Head of caudate nucleus (tissue), 42 donors: ENCODE results near the gene EXOC8.

Experiments
- DNase-seq, 42 donors: peaks; one replicate each; pipeline versions ENCODE4 v3.0.0 to v3.0.0-alpha.2; 2020 to 2021; ENCODE audit warnings: mixed read lengths in 7 of 42
- intact Hi-C: fragments of 100-400 bp; cut with DNase I; formaldehyde crosslinking; loops from one replicate; pipeline ENCODE4 v1.15.0; 2022

The EXOC8 gene, protein sequence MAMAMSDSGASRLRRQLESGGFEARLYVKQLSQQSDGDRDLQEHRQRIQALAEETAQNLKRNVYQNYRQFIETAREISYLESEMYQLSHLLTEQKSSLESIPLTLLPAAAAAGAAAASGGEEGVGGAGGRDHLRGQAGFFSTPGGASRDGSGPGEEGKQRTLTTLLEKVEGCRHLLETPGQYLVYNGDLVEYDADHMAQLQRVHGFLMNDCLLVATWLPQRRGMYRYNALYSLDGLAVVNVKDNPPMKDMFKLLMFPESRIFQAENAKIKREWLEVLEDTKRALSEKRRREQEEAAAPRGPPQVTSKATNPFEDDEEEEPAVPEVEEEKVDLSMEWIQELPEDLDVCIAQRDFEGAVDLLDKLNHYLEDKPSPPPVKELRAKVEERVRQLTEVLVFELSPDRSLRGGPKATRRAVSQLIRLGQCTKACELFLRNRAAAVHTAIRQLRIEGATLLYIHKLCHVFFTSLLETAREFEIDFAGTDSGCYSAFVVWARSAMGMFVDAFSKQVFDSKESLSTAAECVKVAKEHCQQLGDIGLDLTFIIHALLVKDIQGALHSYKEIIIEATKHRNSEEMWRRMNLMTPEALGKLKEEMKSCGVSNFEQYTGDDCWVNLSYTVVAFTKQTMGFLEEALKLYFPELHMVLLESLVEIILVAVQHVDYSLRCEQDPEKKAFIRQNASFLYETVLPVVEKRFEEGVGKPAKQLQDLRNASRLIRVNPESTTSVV

GRCh38 chr1:231337472-231338269 is at the start of gene EXOC8:
EXOC8 (minus strand) TSS chr1:231337852; CDS start chr1:231337745, 107 bp downstream.
- intact Hi-C loops = loop anchor here (5.0 to 10.0 kb wide), 3 partner anchors 85 to 190 kb away; partner anchors contain the start of genes EGLN1 and TSNAX
- peak; percentile 87 to 98 (median 94) for DNase-seq

DNA sequence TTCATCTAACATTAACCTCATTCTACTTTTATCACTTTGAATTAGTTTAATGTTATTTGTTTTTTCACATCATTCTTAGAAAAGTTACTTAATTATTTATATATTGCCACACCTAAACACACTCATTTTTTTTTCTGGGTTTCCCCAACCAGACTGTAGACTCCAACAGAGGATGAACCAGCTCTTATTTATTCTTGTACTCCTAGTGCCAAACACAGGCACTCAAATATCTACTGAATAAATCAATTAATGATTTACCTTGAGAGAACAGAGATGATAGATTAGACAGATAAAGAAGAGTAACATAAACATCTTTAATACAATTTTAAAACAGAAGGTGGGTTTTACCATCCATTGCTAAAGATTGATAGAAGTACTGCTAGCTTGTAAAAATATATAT is 48.8 kb upstream of the EXOC8 start:
- DNase-seq = no peak
- intact Hi-C loops = no loop called here

DNA sequence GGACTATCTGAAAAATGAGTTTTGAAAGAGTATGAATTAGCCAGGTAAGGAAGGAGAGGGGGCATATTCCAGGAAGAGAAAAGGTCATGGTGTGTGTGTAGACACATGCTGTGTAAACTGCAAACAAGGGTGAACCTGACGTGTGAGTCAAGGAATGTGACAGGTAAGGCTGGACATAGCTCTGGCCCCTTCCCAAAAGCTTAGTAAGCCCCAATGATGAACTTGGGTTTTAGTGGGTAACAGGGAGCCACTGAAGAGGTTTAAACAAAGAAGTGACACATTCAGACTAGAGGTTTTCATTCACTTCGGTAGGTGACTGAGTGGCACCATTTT is 47.7 kb upstream of the EXOC8 start:
- DNase-seq = no peak
- intact Hi-C loops = no loop called here

GRCh38 chr1:231384696-231385415 is 47.2 kb upstream of the EXOC8 start:
- intact Hi-C loops = no loop called here
- no peak for DNase-seq

DNA sequence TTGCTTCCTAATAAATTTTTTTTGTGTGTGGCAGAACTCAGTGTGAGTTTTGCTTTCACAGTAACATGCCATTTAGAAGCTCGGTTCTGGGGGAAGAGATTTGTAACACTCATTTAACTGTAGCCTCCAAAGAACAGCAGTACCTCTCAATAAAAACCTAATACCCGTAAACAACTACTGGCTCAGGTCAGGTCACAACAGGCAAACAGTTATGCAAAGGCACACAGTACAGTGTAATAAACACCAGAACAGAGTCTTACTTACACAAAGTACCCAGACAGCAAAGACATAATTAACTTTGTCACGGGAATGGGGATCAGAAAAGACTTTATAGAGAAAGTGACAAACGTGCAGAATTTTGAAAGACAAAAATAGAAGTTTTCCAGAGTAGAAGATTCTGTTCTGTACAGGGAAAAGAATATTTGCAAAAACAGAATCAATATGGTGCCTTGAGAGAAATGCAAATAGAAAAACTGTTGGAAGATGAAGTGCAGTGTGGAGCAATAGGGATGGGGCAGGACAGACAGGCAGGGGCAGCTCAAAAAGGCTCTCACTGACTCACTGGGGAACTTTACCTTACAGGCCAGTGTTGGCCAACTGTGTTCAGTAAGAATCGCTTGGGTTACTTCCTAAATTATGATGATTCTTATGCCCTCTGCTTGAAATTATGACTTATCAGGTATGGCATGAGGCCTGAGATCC is 45.7 kb upstream of the EXOC8 start:
- DNase-seq = no peak
- intact Hi-C loops = no loop called here

DNA sequence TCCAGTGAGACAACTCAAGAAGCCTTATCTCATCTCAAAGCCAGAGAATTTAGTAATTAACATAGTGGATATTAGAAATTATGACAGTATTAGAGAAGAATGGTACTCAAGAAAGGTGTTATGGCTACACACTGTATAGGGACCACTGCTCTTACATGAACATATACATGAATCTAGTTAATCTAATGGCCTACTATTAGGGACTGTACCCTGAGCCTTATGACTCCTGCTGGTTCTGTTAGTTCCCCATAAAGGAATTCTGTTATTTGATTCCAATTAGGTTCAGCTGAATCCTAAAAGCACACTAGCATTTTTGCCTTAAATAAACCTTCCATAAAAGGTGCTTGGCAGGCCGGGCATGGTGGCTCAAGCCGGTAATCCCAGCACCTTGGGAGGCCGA is 44.8 kb upstream of the EXOC8 start:
- DNase-seq = no peak
- intact Hi-C loops = no loop called here

- DNase-seq = no peak
- intact Hi-C loops = no loop called here
These were observed 44.1 kb upstream of the EXOC8 start for GRCh38 chr1:231381729-231382128.

DNA sequence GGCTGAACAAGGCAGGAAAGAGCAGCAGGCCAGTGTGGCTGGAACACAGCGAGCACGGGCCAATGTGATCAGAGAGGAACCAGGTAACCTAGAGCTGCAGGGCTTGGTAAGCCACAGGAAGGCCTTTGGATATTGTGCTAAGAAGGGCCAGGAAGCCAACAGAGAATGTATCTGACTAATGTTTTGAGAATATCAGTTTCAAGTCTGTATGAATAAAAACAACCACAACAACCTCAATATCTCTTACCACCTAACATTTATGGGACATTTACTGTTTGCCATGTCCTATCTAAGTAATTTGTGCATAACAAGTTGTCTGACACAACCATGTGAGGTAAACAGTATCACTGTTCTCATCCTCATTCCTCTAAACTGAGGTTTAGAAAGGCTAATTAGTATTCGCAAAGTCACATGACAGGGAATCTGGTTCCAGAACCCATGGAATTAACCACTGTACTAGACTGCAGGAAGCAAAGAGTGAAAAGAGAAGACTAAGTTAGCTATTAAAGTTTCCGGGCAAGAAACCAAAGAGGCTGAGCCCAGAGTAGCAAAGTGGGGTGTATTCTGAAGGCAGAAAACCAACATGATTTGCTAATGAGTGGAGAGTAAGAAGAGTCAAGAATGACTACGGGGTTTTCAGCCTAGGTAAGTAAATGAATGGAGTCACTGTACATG is 39.4 kb upstream of the EXOC8 start:
- DNase-seq = no peak
- intact Hi-C loops = no loop called here

DNA sequence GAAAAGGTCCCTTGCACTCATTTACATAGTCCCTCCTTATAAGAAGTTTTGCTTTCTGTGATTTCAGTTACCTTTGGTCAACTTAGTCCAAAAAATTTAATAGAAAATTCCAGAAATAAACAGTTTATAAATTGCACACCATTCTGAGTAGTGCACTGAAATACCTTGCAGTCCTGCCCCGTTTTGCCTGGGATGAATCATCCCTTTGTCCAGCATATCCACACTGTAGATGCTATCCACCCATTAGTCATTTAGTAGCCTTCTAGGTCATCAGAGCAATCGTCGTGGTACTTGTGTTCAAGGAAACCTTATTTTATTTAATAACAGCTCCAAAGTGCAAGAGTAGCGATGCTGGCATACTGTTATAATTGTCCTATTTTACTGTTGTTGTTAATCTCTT is 38.4 kb upstream of the EXOC8 start:
- intact Hi-C loops = no loop called here
- no peak for DNase-seq

DNA sequence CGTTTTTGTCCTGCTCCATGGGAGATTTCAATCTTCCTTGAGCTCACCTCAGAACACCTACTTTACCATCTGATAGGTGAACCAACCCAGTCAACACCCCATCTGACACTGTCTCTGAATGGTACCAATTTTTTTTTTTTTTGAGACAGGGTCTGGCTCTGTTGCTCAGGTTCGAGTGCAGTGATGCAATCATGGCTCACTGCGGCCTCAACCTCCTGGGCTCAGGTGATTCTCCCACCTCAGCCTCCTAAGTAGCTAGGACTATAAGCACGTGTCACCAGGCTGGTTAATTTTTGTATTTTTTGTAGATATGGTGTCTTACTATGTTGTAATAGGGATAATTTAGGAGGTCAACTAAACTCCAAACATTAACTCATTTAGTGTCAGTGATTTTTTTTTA is 36.7 kb upstream of the EXOC8 start:
- DNase-seq = no peak
- intact Hi-C loops = no loop called here

DNA sequence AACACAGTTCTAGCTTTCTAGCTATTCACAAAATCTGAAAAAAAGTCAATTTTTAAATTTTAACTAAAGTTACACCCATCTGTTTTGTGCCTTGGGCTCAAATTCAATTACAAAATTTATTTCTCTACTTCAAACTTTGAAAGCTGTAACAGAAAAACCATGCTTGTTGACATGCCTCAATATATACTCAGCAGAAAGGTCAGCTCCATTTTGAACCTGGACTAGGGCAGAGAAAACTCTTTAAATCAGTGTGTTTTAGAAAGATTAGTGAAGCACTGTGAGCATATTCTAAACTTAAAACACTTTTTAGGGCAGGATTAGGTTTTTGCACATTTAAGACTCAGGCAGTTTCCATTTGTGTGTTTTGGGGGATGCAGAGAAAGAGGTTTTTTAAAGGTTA is 34.8 kb upstream of the EXOC8 start:
- no peak for DNase-seq
- intact Hi-C loops = no loop called here

DNA sequence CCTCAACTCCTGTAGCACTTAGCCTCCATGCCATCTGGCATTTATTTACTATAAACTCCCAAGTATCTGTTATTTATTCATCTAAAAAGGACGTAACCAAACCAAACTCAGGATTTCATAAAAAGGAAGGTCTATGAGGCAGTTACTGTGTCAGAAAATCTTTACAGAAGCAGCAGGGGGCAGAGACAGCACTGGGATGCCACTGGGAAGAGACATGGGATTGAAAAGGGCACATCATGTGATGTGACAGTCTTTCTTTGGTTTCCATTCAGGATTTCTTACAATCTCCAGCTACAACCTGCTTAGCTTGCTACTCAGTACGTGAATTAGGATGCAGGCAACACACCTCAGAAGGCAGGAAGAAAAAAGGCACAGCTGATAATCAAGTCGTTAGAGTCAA is 31.6 kb upstream of the EXOC8 start:
- intact Hi-C loops = no loop called here

GRCh38 chr1:231364192-231364591 is 26.5 kb upstream of the EXOC8 start:
- intact Hi-C loops = no loop called here
- DNase-seq = no peak

More for the DNA sequence above, 31.6 kb upstream of the EXOC8 start:
- peak in 16 of 42 donors; percentile 23 to 73 (median 40) for DNase-seq

DNA sequence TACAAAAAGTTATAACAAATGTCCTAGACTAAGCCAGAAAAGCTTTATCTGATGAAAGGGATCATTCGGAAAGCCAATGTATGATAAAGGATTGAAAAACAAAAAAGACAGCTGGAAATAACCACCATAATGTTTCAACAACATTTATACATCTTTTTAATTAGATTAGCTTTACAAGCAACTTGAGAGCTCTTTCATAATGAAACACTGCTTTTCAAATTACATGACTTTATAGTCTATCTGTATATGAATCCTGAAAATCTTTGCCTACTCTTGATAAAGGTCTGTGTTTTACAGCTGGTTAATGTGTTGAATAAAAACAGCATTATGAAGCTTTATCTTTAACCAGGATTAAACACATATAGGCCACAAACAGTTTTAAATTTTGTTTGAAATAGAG is 26.0 kb upstream of the EXOC8 start:
- intact Hi-C loops = no loop called here
- no peak for DNase-seq

- intact Hi-C loops = no loop called here
- no peak for DNase-seq
These were observed 24.7 kb upstream of the EXOC8 start for GRCh38 chr1:231362325-231362724.

- intact Hi-C loops = loop anchor here (5.0 kb wide), 1 partner anchor 233 kb away; no protein-coding TSS in a partner anchor
These were observed 21.5 kb upstream of the EXOC8 start for GRCh38 chr1:231359113-231359512.

DNA sequence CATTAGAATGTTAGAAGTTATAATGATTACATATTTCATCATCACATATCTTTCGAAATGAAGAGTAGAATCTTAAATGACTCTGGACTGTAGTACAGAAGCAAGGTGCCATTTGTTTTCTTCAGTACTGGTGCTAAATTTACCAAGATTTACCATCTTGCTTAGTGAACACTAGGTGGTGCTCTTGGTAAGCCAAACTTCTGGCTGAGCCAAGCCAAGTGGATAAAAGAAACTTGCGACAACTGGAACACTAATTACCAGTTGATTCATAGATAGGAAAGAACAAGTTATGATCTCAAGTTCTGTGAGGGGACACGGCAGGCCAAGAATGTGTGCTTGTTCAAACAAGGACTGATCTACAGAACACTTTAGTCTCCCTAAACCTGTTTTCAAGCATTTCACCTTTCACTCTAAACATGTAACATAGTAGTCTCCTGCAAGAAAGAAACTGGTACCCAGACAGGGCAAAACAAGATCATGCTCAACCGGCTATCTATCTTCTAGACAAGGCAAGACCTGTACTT is 20.2 kb upstream of the EXOC8 start:
- DNase-seq = peak in 26 of 42 donors; percentile 20 to 75 (median 46)
- intact Hi-C loops = loop anchor here (5.0 kb wide), 1 partner anchor 234 kb away; no protein-coding TSS in a partner anchor

More at GRCh38 chr1:231359113-231359512, 21.5 kb upstream of the EXOC8 start:
- DNase-seq = no peak
